ENCODE measurements around the gene TTLL7.
A peak's percentile ranks its signal among the peaks of the same experiment; 100 is the strongest.

The TTLL7 gene

DNA sequence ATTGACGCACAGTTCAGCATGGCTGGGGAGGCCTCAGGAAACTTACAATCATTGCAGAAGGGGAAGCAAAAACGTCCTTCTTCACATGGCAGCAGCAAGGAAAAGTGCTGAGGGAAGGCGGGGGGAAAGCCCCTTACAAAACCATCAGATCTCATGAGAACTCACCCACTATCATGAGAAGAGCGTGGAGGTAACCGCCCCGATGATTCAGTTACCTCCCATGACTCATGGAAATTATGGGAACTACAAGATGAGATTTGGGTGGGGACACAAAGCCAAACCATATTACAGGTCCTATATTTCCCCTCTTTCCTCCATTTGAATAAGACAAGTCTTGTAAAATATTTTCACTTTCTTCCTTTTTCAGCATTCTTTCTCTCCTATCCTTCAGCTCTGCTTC, 7.7 kb upstream of the TTLL7 start:
- Histone ChIP-seq H3K4me1 (ENCODE audit: control extremely low read depth in 1 of 4, control insufficient read depth in 4 of 4, insufficient read depth in 4 of 4, low read length in 3 of 4) (peaks cover 0 to 14% (median 7%) of the 10 kb centered on the region in 4 experiments), H3K9me3 (ENCODE audit: control extremely low read depth in 1 of 5, control insufficient read depth in 4 of 5, insufficient read depth in 2 of 5, low read depth in 1 of 5, low read length in 4 of 5) (peaks cover 0 to 3% (median 0%) of the 10 kb centered on the region in 5 experiments), H3K27ac (ENCODE audit: insufficient read depth in 1 of 2, low read depth in 1 of 2, low read length in 2 of 2, poor library complexity in 1 of 2, severe bottlenecking in 2 of 2) (no peak overlapping the region), H3K4me3 (ENCODE audit: control insufficient read depth in 1 of 7, extremely low read depth in 1 of 7, insufficient read depth in 4 of 7, low read depth in 2 of 7, low read length in 6 of 7) (no peak overlapping the region), H3K36me3 (ENCODE audit: control insufficient read depth in 4 of 4, insufficient read depth in 4 of 4, low read length in 3 of 4) (no peaks in the 10 kb centered on the region), H3K27me3 (replicated peaks in 2 of 5; ENCODE audit: control insufficient read depth in 4 of 5, insufficient read depth in 5 of 5, low read length in 4 of 5) (no peaks in the 10 kb centered on the region)
- POLR2A ChIA-PET: no interaction called here
- 100% methylated on average over 1 of the region's 6 CpGs for WGBS (ENCODE audit: insufficient coverage)
- peak in 2 of 3 donors; percentile 20 for DNase-seq
- CTCF ChIA-PET: no interaction called here

DNA sequence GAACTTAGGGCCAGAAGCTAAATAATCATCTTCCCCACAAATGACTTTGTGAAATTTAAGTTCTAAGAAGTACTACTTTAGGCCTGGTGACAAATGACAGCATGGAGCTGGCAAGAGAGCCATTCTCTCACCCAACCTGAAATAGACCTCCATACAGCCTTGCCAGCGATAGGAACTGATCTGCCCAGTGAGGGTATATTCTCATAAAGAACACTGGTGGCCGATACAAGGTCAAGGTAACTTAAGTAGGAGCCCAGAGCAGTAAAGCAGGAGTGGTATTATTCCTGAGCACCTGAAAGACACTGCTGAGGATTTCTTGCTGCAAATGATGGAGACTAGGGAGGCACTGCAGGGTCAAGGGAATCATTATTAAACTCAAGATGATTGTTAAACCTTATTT, 2.6 kb upstream of the TTLL7 start:
- Histone ChIP-seq H3K9me3 (ENCODE audit: control extremely low read depth in 1 of 5, control insufficient read depth in 4 of 5, insufficient read depth in 2 of 5, low read depth in 1 of 5, low read length in 4 of 5) (peaks cover 0 to 1% (median 0%) of the 10 kb centered on the region in 5 experiments), H3K4me1 (ENCODE audit: control extremely low read depth in 1 of 4, control insufficient read depth in 4 of 4, insufficient read depth in 4 of 4, low read length in 3 of 4) (peaks cover 4 to 11% (median 7%) of the 10 kb centered on the region in 4 experiments), H3K27ac (ENCODE audit: insufficient read depth in 1 of 2, low read depth in 1 of 2, low read length in 2 of 2, poor library complexity in 1 of 2, severe bottlenecking in 2 of 2) (no peak overlapping the region), H3K36me3 (ENCODE audit: control insufficient read depth in 4 of 4, insufficient read depth in 4 of 4, low read length in 3 of 4) (no peaks in the 10 kb centered on the region), H3K4me3 (ENCODE audit: control insufficient read depth in 1 of 7, extremely low read depth in 1 of 7, insufficient read depth in 4 of 7, low read depth in 2 of 7, low read length in 6 of 7) (no peak overlapping the region), H3K27me3 (replicated peaks in 2 of 5; ENCODE audit: control insufficient read depth in 4 of 5, insufficient read depth in 5 of 5, low read length in 4 of 5) (peaks cover 0 to 4% (median 2%) of the 10 kb centered on the region in 5 experiments)
- DNase-seq: no peak
- ChIA-PET CTCF (interaction anchor here (0.9 kb wide), 1 partner anchor 742 kb away, joined by 3 read pairs; no protein-coding TSS in a partner anchor), POLR2A (no interaction called here)
- 100% methylated on average over 1 of the region's 2 CpGs for WGBS (ENCODE audit: insufficient coverage)

DNA sequence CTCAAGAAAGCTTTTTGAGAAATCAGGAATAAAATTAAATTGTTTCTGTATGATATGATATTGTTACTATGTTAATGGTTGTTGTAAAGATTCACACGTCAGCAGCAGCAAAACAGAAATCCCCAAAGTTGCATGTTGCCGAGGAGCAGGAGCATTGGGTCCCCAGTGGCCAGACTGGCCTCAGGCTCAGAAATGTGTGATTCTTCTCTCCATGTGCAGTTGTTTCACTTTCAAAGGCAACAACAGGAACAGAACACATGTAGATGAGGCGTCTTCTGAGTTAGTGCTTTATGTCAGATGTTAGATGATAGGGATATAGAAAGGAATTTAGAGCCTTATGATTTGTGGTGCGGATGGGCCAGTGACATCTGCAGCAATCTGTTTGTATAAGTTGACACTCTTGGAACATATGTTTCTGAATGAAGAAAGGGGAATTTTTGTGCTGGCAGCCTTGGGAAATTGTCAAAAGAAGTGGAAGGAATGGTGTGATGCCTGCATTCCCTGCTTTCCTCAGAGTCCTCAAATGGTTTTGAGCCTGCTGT, 2.1 kb upstream of the TTLL7 start:
- Histone ChIP-seq H3K4me3 (ENCODE audit: control insufficient read depth in 1 of 7, extremely low read depth in 1 of 7, insufficient read depth in 4 of 7, low read depth in 2 of 7, low read length in 6 of 7) (no peak overlapping the region), H3K4me1 (ENCODE audit: control extremely low read depth in 1 of 4, control insufficient read depth in 4 of 4, insufficient read depth in 4 of 4, low read length in 3 of 4) (peaks cover 4 to 13% (median 9%) of the 10 kb centered on the region in 4 experiments), H3K27ac (ENCODE audit: insufficient read depth in 1 of 2, low read depth in 1 of 2, low read length in 2 of 2, poor library complexity in 1 of 2, severe bottlenecking in 2 of 2) (no peak overlapping the region), H3K36me3 (ENCODE audit: control insufficient read depth in 4 of 4, insufficient read depth in 4 of 4, low read length in 3 of 4) (no peaks in the 10 kb centered on the region), H3K27me3 (replicated peaks in 2 of 5; ENCODE audit: control insufficient read depth in 4 of 5, insufficient read depth in 5 of 5, low read length in 4 of 5) (peaks cover 0 to 4% (median 2%) of the 10 kb centered on the region in 5 experiments), H3K9me3 (ENCODE audit: control extremely low read depth in 1 of 5, control insufficient read depth in 4 of 5, insufficient read depth in 2 of 5, low read depth in 1 of 5, low read length in 4 of 5) (no peaks in the 10 kb centered on the region)
- DNase-seq: peak in 2 of 3 donors; percentile 18 to 31
- ChIA-PET POLR2A (no interaction called here), CTCF (interaction anchor here (0.5 kb wide), 1 partner anchor 1460 kb away, joined by 3 read pairs; no protein-coding TSS in a partner anchor)
- 94% methylated on average over 4 of the region's 4 CpGs for WGBS (ENCODE audit: insufficient coverage)

DNA sequence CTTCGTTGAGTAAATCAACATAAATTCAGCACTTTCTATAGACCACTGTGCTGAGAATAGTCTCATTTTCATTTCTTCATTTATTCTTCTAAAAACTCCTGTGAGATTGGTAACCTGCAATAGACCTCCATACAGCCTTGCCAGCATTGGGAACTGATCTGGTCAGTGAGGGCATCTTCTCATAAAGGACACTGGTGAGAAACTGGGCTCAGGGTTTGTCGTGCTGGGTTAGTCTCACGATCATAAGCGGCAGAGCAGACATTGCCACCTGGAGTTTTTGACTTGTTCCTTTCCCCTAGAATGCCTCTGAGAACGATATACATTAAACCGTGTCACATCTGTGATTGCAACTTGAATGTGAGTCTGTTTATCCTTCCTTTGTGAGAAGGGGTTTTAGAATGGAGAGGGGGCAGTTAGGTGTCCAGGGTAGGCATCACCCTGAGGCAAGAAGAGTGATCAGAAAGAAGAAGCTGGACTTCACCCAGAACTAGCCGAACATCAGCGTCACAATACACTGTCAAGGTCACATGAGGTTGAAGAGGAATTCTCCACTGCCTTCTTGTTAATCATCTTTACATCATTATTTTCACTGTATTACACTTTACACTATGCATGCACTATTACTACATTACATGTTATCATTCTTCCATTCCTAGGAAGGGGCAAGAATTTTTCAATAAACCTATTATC, 1.4 kb upstream of the TTLL7 start:
- no peak for DNase-seq
- peaks cover 4 to 14% (median 9%) of the 10 kb centered on the region in 4 experiments for H3K4me1 ChIP-seq (ENCODE audit: control extremely low read depth in 1 of 4, control insufficient read depth in 4 of 4, insufficient read depth in 4 of 4, low read length in 3 of 4)
- H3K9me3 ChIP-seq (ENCODE audit: control extremely low read depth in 1 of 5, control insufficient read depth in 4 of 5, insufficient read depth in 2 of 5, low read depth in 1 of 5, low read length in 4 of 5): no peaks in the 10 kb centered on the region
- H3K4me3 ChIP-seq (ENCODE audit: control insufficient read depth in 1 of 7, extremely low read depth in 1 of 7, insufficient read depth in 4 of 7, low read depth in 2 of 7, low read length in 6 of 7): peak overlapping the region in 1 of 7 experiments; percentile 83
- ChIA-PET POLR2A (no interaction called here), CTCF (interaction anchor here (0.5 kb wide), 1 partner anchor 1460 kb away, joined by 3 read pairs; no protein-coding TSS in a partner anchor)
- 97% methylated on average over 6 of the region's 8 CpGs for WGBS (ENCODE audit: insufficient coverage)
- H3K36me3 ChIP-seq (ENCODE audit: control insufficient read depth in 4 of 4, insufficient read depth in 4 of 4, low read length in 3 of 4): no peaks in the 10 kb centered on the region
- H3K27ac ChIP-seq (ENCODE audit: insufficient read depth in 1 of 2, low read depth in 1 of 2, low read length in 2 of 2, poor library complexity in 1 of 2, severe bottlenecking in 2 of 2): no peak overlapping the region
- H3K27me3 ChIP-seq (replicated peaks in 2 of 5; ENCODE audit: control insufficient read depth in 4 of 5, insufficient read depth in 5 of 5, low read length in 4 of 5): peaks cover 0 to 4% (median 2%) of the 10 kb centered on the region in 5 experiments

DNA sequence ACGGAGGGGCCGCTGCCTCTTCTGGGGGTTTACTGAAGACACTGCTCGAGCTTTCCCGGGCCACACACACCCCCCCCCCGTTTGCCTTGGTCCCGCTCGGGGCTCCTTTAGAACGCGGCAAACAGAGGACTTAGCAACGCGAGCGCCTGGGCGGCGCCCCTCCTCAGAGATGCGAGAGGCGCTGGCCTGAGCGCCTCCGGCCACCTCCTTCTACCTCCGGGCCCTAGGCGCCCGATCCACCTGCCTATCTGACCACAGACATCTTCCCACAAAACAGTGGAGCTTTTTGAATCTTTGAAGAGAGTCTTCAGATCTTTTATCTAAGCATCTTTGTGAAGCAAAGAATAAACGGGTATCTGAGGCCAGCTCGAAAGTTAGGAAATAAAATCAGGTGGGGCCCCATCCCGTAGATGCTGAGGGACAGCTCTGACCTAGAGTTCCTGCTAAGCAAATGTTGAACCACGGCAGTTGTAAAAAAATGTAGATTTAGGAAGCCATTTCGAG, 436 bp upstream of the TTLL7 start:
- peak overlapping the region; percentile 68 to 87 (median 81) for H3K4me3 ChIP-seq (ENCODE audit: control insufficient read depth in 1 of 7, extremely low read depth in 1 of 7, insufficient read depth in 4 of 7, low read depth in 2 of 7, low read length in 6 of 7)
- peak in 1 of 3 donors; percentile 65 for DNase-seq
- H3K36me3 ChIP-seq (ENCODE audit: control insufficient read depth in 4 of 4, insufficient read depth in 4 of 4, low read length in 3 of 4): no peaks in the 10 kb centered on the region
- CTCF ChIA-PET: interaction anchor here (1.1 to 1.8 kb wide), 3 partner anchors 10 to 70 kb away, joined by 3 to 7 read pairs (median 5); no protein-coding TSS in a partner anchor
- peak overlapping the region; percentile 40 to 80 for H3K27ac ChIP-seq (ENCODE audit: insufficient read depth in 1 of 2, low read depth in 1 of 2, low read length in 2 of 2, poor library complexity in 1 of 2, severe bottlenecking in 2 of 2)
- H3K4me1 ChIP-seq (ENCODE audit: control extremely low read depth in 1 of 4, control insufficient read depth in 4 of 4, insufficient read depth in 4 of 4, low read length in 3 of 4): peaks cover 4 to 14% (median 9%) of the 10 kb centered on the region in 4 experiments
- POLR2A ChIA-PET: no interaction called here
- WGBS (ENCODE audit: insufficient coverage): 0% methylated on average over 12 of the region's 26 CpGs
- H3K9me3 ChIP-seq (ENCODE audit: control extremely low read depth in 1 of 5, control insufficient read depth in 4 of 5, insufficient read depth in 2 of 5, low read depth in 1 of 5, low read length in 4 of 5): no peaks in the 10 kb centered on the region
- peaks cover 0 to 4% (median 2%) of the 10 kb centered on the region in 5 experiments for H3K27me3 ChIP-seq (replicated peaks in 2 of 5; ENCODE audit: control insufficient read depth in 4 of 5, insufficient read depth in 5 of 5, low read length in 4 of 5)

DNA sequence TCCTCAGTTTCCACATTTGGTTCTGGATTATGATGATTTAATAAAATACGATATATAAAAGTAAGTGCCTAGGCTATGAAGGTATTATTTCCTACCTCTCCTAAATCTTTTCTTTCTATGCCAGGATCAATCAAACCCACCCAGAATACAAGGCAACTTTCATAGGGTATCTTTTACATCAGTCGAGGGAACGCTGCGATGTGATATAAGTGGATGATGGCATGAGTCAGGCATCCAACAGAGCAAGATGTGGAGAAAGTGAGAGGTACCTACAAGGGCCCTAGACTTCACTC, 781 bp downstream of the TTLL7 start:
- no peaks in the 10 kb centered on the region for H3K9me3 ChIP-seq (ENCODE audit: control extremely low read depth in 1 of 5, control insufficient read depth in 4 of 5, insufficient read depth in 2 of 5, low read depth in 1 of 5, low read length in 4 of 5)
- CTCF ChIA-PET: interaction anchor here (1.8 kb wide), 1 partner anchor 9 kb away, joined by 7 read pairs; no protein-coding TSS in a partner anchor
- POLR2A ChIA-PET: no interaction called here
- no peak for DNase-seq
- H3K27ac ChIP-seq (ENCODE audit: insufficient read depth in 1 of 2, low read depth in 1 of 2, low read length in 2 of 2, poor library complexity in 1 of 2, severe bottlenecking in 2 of 2): no peak overlapping the region
- 30% methylated on average over 2 of the region's 4 CpGs for WGBS (ENCODE audit: insufficient coverage)
- H3K4me1 ChIP-seq (ENCODE audit: control extremely low read depth in 1 of 4, control insufficient read depth in 4 of 4, insufficient read depth in 4 of 4, low read length in 3 of 4): peaks cover 4 to 14% (median 9%) of the 10 kb centered on the region in 4 experiments
- no peaks in the 10 kb centered on the region for H3K36me3 ChIP-seq (ENCODE audit: control insufficient read depth in 4 of 4, insufficient read depth in 4 of 4, low read length in 3 of 4)
- peaks cover 0 to 4% (median 2%) of the 10 kb centered on the region in 5 experiments for H3K27me3 ChIP-seq (replicated peaks in 2 of 5; ENCODE audit: control insufficient read depth in 4 of 5, insufficient read depth in 5 of 5, low read length in 4 of 5)
- H3K4me3 ChIP-seq (ENCODE audit: control insufficient read depth in 1 of 7, extremely low read depth in 1 of 7, insufficient read depth in 4 of 7, low read depth in 2 of 7, low read length in 6 of 7): peak overlapping the region in 6 of 7 experiments; percentile 68 to 85 (median 80)

DNA sequence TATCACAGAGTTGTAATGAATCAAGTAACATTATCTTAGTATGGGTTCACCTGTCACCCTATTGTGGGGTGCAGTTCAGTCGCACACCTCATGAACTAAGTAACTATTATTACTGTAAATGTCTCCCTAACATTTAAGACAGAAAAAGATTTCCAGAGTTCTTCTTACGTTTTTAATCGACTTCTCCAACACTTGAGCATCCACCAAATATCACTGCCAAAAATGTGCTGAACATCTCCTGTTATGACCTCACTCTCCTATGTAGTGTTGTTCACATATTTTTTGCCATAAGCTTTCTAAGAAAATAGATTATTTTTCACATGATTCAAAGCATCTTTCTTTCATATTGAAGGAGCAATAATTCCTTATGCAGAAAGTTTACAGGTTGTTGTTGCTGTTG, 1.3 kb downstream of the TTLL7 start:
- H3K4me3 ChIP-seq (ENCODE audit: control insufficient read depth in 1 of 7, extremely low read depth in 1 of 7, insufficient read depth in 4 of 7, low read depth in 2 of 7, low read length in 6 of 7): no peak overlapping the region
- ChIA-PET CTCF (no interaction called here), POLR2A (no interaction called here)
- no peak for DNase-seq
- no peaks in the 10 kb centered on the region for H3K36me3 ChIP-seq (ENCODE audit: control insufficient read depth in 4 of 4, insufficient read depth in 4 of 4, low read length in 3 of 4)
- peaks cover 4 to 14% (median 9%) of the 10 kb centered on the region in 4 experiments for H3K4me1 ChIP-seq (ENCODE audit: control extremely low read depth in 1 of 4, control insufficient read depth in 4 of 4, insufficient read depth in 4 of 4, low read length in 3 of 4)
- 89% methylated on average over 1 of the region's 3 CpGs for WGBS (ENCODE audit: insufficient coverage)
- no peaks in the 10 kb centered on the region for H3K9me3 ChIP-seq (ENCODE audit: control extremely low read depth in 1 of 5, control insufficient read depth in 4 of 5, insufficient read depth in 2 of 5, low read depth in 1 of 5, low read length in 4 of 5)
- H3K27ac ChIP-seq (ENCODE audit: insufficient read depth in 1 of 2, low read depth in 1 of 2, low read length in 2 of 2, poor library complexity in 1 of 2, severe bottlenecking in 2 of 2): no peak overlapping the region
- peaks cover 0 to 4% (median 2%) of the 10 kb centered on the region in 5 experiments for H3K27me3 ChIP-seq (replicated peaks in 2 of 5; ENCODE audit: control insufficient read depth in 4 of 5, insufficient read depth in 5 of 5, low read length in 4 of 5)
